GM12892 (cell line): ENCODE data around the gene GPSM1.

ENCODE experiments used
- POLR2A ChIP-seq: IDR thresholded peaks from 2 replicates; pipeline ENCODE4 v1.6.1; 2011; ENCODE audit warnings: low read depth, low read length, control low read depth
- POLR2AphosphoS5 ChIP-seq: IDR thresholded peaks from 2 replicates; pipeline ENCODE4 v1.6.1; 2011; ENCODE audit warnings: low read depth, low read length, control low read depth
- TAF1 ChIP-seq: IDR thresholded peaks from 2 replicates; pipeline ENCODE4 v1.6.1; 2011; ENCODE audit warnings: low read depth, mild to moderate bottlenecking, control low read depth, low read length, borderline replicate concordance

DNA sequence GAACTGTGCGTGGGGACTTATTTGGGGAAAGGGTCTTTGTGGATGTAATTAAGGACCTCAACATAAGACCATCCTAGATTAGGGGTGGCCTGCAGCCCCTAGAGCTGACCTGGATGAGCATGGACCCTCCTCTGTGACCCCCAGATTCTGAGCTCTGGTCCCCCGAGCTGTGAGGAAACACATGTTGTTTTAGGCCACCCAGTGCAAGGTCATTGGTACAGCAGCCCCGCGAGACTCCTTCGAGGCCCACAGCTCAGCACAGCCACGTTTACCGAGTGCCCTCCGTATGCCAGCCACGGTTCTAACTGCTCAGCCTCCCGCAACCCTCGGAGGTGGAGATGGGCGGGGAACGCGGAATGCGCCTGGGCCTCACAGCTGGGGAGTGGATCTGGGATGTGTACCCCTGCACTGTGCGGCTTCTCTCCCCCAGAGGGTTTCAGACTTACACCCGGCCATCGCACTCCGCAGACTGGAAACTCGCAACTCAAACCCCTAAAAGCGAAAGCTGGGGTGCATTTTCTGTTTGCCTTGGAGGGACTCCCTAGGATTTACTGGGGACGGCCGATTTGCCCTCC is 4.5 kb upstream of the GPSM1 start:
- no peak for TF ChIP-seq POLR2AphosphoS5
- no peak for TF ChIP-seq POLR2A
- TF ChIP-seq TAF1: no peak
